Activated CD4-positive, alpha-beta T cell treated with anti-CD3 and anti-CD28 coated beads, Interleukin-2, amount 50 U/mL, for 48 hours (primary cell): ENCODE data around the gene TBC1D9.
"Not testable (repeated sequence)": the region's sequence is repeated elsewhere in the genome, so short reads cannot be mapped to it uniquely, and the experiment has no call there.

Experiments
- DNase-seq, 2 experiments: peaks; one replicate each; pipeline ENCODE4 v3.0.0-alpha.2; 2020

The TBC1D9 gene

DNA sequence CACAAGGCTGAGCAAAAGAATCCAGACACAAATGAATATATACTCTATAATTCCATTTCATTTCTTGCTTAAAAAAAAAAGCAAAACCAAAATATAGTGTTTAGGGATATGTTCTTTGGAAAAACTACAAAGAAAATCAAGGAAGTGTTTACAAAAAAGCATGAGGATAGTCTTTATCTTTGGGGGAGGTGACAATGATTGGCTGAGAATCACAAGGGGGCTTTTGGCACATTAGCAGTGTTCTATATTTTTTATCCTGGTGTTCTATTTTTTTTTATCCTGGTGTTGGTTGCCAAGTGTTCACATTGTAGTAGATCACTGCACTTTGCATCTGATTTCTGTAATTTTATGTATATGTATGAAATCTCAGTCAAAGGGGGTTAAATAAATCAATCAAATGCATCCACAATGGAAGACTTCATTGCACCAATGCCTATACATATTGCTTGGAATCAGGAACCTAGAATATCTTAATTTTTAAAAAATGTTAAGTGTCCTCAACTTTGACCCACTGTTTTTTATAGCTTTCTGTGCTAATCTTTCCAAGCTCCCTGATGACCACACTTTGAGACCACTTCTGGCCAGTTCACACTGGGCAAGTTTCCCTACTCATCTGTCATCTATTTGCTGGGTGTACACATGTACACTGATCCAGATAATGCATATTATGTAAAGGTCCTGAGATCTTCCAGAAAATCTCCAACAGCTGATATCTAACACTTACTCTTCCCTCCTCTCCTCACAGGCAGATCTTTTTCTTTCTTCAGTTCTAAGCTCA lies 3.7 kb downstream of the TBC1D9 start:
- no peak for DNase-seq

- no peak for DNase-seq
Measured at GRCh38 chr4:140750470-140750869, 5.7 kb downstream of the TBC1D9 start.

DNA sequence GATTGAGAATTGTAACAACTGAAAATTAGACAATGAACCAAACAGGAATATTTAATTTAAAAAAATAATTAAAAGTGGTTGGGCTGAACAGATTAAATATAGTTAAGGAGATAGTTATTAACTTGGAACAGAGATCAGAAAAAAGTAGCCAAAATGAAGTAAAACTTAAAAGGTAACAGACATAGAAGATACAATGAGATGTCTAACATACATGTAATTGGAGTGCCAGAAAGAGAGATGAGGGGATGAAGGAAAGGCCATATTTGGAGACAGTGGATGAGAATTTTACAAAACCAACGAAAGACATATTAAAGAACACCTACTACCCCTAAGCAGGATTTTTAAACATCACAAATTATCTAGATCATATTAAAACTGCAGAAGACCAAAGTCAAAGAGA lies 8.0 kb downstream of the TBC1D9 start:
- no peak for DNase-seq

GRCh38 chr4:140746546-140746945 lies 9.6 kb downstream of the TBC1D9 start:
- not testable (repeated sequence) for DNase-seq

DNA sequence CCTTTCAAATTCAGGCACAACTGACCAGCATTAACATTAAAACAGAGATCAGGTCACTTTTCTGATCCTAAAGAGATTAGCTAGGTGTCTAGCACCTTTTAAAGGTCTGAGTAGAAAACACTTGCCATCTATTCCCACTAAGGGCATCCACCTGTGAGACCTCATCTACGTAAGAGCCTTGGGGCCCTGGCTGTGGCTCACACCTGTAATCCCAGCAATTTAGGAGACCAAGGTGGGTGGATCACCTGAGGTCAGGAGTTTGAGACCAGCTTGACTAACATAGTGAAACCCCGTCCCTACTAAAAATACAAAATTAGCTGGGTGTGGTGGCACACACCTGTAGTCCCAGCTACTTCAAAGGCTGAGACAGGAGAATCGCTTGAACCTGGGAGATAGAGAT lies 11.8 kb downstream of the TBC1D9 start:
- no peak for DNase-seq

- no peak for DNase-seq
Measured at GRCh38 chr4:140743194-140743931, 12.8 kb downstream of the TBC1D9 start.

DNA sequence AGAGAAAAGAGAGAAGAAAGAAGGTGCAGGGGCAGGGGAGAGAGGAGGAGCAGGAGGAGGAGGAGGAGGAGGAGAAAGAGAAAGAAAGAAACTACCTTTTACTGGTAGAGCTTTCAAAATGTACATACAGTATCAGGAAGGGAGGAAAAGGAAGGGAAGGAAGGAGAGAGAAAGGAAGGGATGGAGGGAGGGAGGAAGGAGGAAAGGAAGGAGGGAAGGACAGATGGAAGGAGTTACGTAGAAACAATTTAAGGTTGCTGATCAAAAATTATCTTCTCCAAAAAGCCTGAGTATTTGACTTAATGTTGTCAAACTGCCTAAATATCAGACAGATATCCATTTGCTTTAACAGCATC lies 13.4 kb downstream of the TBC1D9 start:
- DNase-seq: no peak

- DNase-seq: no peak
Measured at GRCh38 chr4:140740906-140741670, 15.1 kb downstream of the TBC1D9 start.

GRCh38 chr4:140740422-140740821 lies 15.8 kb downstream of the TBC1D9 start:
- DNase-seq: no peak

DNA sequence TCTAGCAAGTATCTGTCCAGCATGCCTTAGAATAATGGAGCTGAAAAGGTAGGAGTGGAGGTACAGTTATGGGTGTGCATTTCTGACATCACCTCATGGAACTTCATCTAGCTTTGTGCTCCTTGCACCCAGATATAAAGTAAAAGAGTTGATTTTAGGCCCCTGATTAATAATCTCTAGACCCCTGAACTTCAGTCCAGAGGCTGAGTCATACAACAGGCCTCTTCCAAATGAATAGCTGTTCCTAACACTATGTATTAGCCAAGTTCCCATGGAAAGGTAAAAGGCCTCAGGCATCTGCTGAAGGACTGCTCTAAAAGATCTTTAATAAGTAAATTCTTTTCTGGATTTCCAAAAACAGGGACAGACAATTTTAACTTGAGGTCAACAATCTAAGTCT lies 16.2 kb downstream of the TBC1D9 start:
- DNase-seq: no peak

DNA sequence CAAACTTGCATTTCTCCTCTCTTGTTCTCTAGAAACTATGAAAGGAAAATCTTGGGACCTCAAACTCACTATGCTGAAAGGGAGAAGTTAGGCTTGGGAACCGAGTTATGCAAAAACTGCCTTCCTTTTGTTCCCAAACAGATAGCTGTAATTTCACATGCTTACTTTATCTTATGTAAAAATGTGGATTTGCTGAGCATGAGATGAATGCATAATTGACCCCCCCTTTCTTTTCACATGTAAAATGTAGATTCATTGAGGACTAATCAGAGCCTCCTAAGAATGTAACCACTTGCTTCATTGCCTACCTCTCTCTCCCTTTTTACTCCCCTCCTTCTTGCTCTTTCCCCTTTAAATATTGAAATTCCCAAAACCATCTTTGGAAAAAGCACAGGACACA lies 18.0 kb downstream of the TBC1D9 start:
- DNase-seq: no peak

DNA sequence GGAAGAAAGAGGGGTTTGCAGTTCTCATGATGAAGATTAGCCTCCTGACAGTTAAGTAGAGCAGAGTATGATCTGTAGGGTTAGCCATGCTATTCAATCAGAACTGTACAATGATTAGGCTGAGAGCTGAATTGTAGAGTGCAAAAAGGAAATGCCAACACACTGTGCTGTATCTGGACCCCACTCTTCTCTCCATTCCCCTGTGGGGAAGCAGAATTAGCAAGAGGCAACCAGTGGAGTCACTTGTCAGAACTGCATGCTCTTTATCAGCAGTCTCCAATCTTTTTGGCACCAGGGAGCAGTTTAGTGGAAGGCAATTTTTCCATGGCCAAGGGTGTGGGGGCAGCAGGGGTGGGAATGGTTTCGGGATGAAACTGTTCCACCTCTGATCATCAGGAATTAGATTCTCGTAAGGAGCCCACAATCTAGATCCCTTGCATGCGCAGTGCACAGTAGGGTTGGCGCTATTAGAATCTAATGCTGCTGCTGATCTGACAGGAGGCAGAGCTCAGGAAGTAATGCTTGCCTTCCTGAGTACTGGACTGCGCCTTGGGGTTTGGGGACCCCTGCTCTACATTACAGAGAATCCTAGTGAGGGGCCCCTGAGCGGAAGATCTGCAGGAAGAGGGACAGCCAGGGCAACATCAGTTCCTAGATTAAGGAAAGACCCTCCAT lies 19.4 kb downstream of the TBC1D9 start:
- DNase-seq: no peak

GRCh38 chr4:140735779-140736391 lies 20.3 kb downstream of the TBC1D9 start:
- no peak for DNase-seq

DNA sequence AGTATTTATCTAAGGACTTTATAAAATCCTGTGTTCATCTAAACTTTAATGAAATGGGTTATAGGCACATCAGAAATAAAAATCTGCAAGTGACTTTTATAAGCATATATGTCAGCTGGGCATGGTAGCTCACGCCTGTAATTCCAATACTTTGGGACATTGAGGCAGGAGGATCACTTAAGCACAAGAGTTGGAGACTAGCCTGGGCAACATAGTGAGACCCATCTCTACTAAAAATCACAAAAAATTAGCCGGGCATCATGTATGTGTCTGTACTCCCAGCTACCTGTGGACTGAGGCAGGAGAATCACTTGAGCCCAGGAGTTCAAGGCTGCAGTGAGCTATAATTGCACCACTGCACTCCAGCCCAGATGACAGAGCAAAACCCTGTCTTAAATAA lies 20.9 kb downstream of the TBC1D9 start:
- no peak for DNase-seq

DNA sequence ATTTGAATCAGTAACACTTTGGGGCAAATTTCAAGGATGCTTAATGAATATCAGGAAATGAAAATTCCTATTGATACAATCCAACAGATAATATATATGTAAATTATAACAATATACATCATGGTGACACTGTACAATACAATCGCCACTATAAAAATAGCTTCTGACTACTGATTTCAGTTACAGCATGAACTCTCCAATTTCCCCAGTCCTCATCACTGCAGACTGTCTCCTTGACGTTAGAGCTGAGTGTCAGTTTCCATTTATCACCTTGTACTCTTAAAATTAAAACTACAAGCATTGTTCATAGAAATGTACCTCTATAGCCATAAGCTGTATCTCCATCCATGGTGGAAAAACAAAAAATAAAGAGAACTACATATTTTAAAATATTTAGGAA lies 23.4 kb downstream of the TBC1D9 start:
- DNase-seq: no peak

DNA sequence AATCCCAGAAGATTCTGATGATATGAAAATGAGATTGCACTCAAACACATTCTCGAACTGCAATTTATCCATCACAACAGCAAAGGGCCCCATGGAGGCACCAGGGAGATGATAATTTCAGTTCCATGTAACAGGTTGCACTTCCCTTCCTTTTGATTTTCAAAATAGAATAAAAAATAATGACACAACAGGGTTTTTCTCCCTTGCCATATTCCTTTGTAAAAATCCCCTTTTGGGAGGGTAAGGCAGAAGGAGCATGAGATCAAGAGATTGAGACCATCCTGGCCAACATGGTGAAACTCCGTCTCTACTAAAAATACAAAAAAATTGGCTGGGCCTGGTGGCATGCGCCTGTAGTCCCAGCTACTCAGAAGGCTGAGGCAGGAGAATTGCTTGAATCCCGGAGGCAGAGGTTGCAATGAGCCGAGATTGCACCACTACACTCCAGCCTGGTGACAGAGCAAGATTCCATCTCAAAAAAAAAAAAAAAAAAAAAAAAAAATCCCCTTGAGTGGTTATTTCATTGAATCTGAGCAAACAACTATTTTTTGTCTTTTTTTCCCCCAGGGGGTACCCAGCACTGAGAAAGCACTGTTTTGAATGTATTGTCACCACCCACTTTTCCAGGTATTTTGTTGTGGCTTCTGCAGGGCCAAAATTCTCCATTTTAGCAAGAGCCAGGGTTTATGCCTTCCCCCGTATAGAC lies 26.7 kb downstream of the TBC1D9 start:
- DNase-seq: no peak

DNA sequence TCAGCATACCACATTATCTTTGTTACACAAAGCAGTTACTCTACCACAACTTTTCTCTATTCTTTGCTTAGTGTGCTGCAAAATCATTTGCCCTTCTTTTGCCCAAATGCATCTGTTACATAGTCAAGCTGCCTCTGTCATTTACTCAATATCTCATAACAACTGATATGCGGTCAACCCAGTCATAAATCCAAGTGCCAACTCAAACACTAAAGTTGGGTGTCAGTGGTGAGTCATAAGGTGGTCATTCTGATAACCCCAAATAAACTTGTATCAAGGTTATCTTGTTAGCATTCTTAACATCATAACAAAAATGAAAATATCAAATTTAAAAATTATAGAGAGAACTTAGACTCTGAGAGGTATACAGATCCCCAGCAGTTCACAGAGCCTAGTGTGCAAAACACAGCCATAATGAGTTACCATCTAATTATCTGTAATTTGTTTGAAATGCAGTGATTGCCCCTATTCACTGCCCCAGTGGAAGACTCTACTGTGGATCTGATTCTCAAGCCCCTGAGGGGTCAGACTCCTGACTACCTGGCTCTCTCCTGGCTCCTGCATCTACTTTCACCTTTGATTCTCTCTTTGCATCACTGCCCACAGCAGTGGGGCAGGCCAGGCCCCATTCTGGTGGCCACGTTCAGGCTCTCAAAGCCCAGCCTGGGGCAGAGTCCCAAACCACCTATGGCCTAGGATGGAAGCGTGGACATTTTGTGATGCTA lies 29.2 kb downstream of the TBC1D9 start:
- no peak for DNase-seq

- no peak for DNase-seq
Measured at GRCh38 chr4:140725556-140725955, 30.6 kb downstream of the TBC1D9 start.

GRCh38 chr4:140724760-140725159 lies 31.4 kb downstream of the TBC1D9 start:
- DNase-seq: no peak

DNA sequence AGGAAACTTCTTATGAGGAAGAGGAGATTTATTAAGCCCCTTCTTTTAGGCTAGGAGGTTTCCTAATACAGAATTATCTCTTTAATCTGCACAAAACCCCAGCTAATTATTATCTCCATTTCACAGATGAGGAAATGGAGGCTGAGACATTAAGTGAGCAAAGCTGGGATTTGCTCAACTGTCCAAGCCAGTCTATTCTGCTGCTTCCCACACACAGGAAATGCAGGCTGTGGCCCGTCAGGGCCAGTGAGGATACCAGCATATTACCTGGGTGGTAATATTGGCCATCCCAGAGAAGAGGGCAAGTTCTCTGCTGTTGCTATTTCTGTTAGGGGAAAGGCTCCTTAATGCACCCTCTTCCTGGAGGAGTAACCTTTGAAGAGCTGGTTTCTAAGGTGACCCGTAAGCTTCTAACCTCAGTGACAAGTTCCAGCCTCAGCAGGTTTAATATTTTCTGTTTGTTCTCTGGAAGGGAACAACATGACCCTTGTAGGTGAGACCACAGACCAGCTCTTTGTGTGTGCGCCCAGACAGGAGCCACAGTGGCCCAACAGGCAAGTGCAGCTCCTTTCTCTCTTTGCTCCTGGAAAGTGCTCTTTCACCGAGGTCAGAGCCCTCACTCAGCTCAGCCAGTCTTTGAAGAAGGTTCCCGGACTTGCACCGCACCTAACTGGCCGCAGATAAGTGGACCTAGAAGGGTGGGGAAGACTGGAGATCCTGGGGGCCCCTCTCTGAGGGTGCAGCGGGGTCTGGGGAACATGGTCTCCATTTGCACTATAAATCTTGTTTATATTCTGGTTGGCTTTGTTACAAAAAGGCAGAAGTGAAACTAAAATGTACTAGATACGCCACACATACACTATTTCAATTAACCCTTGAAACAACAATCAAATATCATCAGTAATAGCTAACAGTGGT lies 35.5 kb downstream of the TBC1D9 start:
- no peak for DNase-seq
